ENCODE measurements around the gene NFIL3.
A peak's percentile ranks its signal among the peaks of the same experiment; 100 is the strongest.

NFIL3 gene

DNA sequence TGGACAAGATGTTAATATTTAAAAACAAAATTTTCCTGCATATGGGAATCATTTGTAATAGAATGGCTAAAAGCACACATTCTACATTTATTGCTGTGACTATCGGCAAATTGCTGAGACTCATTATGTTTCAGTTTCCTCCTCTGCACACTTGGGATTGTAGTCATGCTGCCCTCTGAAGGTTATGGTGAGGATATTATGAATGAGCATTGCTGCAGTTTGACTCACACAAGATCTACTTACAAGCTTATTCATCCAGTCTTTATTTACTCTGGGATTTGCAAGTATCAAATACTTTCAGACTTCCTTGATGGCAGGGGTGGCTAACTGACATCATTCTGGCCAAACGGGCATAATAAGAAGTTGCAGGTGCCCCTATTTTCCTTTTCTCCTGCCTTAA is 9.5 kb upstream of the NFIL3 start:
- peak; percentile 59 to 69 for TF ChIP-seq CTCF (IDR thresholded peaks at IDR 0.05)
- intact Hi-C loops (cut with DNase I; ENCODE audit: low total_unique reads) = loop anchor here (2.0 to 5.0 kb wide), 2 partner anchors 341 to 518 kb away; no protein-coding TSS in a partner anchor
- peaks cover 0 to 3% (median 0%) of the 10 kb centered on the region in 4 donors for H3K4me1 ChIP-seq
- no peaks in the 10 kb centered on the region for H3K36me3 ChIP-seq
- H3K27ac ChIP-seq = no peak overlapping the region
- no peaks in the 10 kb centered on the region for H3K9me3 ChIP-seq
- DNase-seq = no peak
- H3K27me3 ChIP-seq = no peaks in the 10 kb centered on the region
- H3K4me3 ChIP-seq = no peak overlapping the region

DNA sequence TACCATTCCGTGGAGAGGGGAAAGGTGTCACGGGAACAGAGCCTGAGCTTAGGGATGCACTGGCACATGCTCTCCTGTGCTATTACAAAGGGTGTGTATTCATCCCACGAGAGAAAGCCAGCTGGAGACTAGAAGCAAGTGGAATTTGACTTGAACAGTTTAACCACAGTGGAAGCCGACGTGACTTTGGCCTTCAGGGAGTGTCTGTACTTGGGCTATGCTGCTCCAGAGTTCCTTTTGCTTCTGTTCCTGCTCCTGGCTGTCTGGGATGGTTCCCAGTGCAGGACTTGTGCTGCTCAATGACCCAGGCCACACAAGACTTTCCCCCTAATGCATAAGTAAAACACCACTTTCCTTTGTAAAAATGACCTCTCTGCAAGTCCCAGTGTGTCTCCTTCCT is 7.9 kb upstream of the NFIL3 start:
- TF ChIP-seq CTCF (IDR thresholded peaks at IDR 0.05) = no peak
- peaks cover 0 to 3% (median 0%) of the 10 kb centered on the region in 4 donors for H3K4me1 ChIP-seq
- H3K4me3 ChIP-seq = no peak overlapping the region
- no peak overlapping the region for H3K27ac ChIP-seq
- H3K36me3 ChIP-seq = no peaks in the 10 kb centered on the region
- no peaks in the 10 kb centered on the region for H3K9me3 ChIP-seq
- no peaks in the 10 kb centered on the region for H3K27me3 ChIP-seq
- intact Hi-C loops (cut with DNase I; ENCODE audit: low total_unique reads) = loop anchor here (5.0 kb wide), 1 partner anchor 339 kb away; no protein-coding TSS in a partner anchor
- DNase-seq = no peak

GRCh38 chr9:91429501-91429900 is 5.9 kb upstream of the NFIL3 start:
- no peak for TF ChIP-seq CTCF (IDR thresholded peaks at IDR 0.05)
- H3K36me3 ChIP-seq = no peaks in the 10 kb centered on the region
- H3K4me3 ChIP-seq = no peak overlapping the region
- H3K4me1 ChIP-seq = peaks cover 0 to 8% (median 3%) of the 10 kb centered on the region in 4 donors
- no peak for DNase-seq
- H3K27ac ChIP-seq = no peak overlapping the region
- H3K27me3 ChIP-seq = no peaks in the 10 kb centered on the region
- intact Hi-C loops (cut with DNase I; ENCODE audit: low total_unique reads) = loop anchor here (5.0 to 10.0 kb wide), 2 partner anchors 67 to 1825 kb away; partner anchors contain the start of genes AUH and GADD45G
- H3K9me3 ChIP-seq = no peaks in the 10 kb centered on the region

DNA sequence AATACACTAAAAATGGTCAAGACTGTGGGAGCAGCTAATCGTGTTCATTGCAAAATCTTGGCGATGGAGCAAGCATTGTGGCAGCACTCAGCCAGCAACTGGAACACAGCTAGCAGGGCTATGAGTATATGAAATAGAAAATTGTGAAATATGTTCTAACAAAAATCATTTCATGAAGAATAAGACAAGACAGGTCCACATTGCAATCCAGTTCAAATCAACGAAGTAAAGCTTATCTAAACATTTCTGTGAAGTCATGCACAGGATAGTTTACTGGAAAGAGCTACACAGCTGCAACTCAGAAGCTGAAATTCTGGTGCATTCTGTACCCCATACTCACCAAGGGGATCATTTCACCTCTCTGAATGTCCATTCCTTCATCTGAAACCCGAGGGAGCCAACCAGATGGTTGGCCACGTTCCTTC is 5.3 kb upstream of the NFIL3 start:
- intact Hi-C loops (cut with DNase I; ENCODE audit: low total_unique reads) = loop anchor here (5.0 to 10.0 kb wide), 2 partner anchors 67 to 1824 kb away; partner anchors contain the start of genes AUH and GADD45G

DNA sequence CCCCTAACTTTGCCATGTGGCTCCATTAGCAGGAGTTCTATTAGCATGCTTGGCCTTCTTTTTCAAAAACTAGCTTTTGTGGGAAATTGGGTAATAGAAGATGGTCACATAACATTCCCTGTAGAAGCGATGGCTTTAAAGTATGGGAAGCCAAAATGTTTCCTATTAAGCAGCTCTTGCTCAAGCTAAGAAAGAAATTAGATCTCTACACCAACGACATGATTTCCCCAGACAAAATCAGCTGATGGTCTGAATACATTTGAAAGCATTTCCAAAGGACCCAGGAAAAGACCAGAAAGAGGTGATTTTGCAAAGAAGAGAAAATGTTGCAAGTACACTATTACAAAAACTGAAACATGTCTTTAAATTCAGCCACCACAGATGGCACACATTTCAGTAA is 4.8 kb upstream of the NFIL3 start:
- Histone ChIP-seq H3K9me3 (no peaks in the 10 kb centered on the region), H3K4me1 (peaks cover 0 to 8% (median 2%) of the 10 kb centered on the region in 4 donors), H3K27me3 (no peaks in the 10 kb centered on the region), H3K4me3 (no peak overlapping the region), H3K27ac (no peak overlapping the region), H3K36me3 (no peaks in the 10 kb centered on the region)
- DNase-seq = no peak
- intact Hi-C loops (cut with DNase I; ENCODE audit: low total_unique reads) = loop anchor here (5.0 to 10.0 kb wide), 2 partner anchors 66 to 1824 kb away; partner anchors contain the start of genes AUH and GADD45G
- TF ChIP-seq CTCF (IDR thresholded peaks at IDR 0.05) = no peak

More for the DNA sequence above, 5.3 kb upstream of the NFIL3 start:
- H3K36me3 ChIP-seq = no peaks in the 10 kb centered on the region
- no peak overlapping the region for H3K4me3 ChIP-seq
- H3K27ac ChIP-seq = no peak overlapping the region
- H3K9me3 ChIP-seq = no peaks in the 10 kb centered on the region
- H3K27me3 ChIP-seq = no peaks in the 10 kb centered on the region
- no peak for TF ChIP-seq CTCF (IDR thresholded peaks at IDR 0.05)
- H3K4me1 ChIP-seq = peaks cover 0 to 8% (median 3%) of the 10 kb centered on the region in 4 donors
- DNase-seq = peak in 1 of 2 donors; percentile 74

Measured in tibial artery (tissue), 4 donors.